GM19438 (cell line): ENCODE measurements around the gene ACAP1.

Source experiments
- ATAC-seq: cut with Tn5 transposase; IDR thresholded peaks from one replicate; pipeline ENCODE4 v1.9.1; 2021; ENCODE audit warnings: low read depth; ENCODE audit not compliant: unreplicated experiment

Gene ACAP1

DNA sequence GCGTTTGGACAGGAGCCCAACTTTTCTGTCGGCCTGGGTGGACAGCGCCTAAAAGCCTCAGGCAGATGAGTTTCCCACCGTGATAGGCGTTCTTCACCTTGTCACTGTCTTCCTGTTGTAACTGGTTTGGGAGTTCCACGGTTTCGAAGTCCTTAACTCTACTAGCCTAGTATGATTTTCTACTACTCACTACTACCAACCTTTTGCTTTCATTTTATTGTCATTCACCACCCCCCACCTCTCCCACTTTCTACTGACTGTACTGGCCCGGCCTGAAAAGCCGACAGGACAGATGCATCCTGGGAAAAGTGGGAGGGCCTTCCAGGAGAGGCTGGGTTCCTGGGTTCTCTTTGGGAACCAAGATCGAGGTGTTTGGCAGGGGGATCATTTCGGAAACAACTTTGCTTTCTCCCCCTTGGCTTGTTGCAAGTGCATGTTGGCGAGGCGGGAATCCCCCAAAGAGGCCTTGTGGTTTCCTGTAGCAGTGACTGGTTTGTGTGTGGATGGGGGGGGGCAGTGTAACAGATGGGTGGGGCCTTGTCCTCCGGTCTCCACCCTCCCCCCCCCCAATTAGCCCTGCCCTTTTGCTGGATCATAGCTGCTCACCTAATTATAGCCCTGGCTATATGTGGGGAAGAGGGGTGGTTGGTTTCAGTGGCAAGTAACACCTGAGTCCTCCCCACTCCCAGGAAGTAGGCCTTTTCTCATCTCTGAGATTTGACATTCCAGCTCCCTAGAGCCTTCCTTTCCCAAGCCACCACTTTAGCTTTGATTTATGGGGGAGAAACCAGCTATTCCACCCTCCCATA, 27.5 kb upstream of the ACAP1 start:
- ATAC-seq, result no peak

DNA sequence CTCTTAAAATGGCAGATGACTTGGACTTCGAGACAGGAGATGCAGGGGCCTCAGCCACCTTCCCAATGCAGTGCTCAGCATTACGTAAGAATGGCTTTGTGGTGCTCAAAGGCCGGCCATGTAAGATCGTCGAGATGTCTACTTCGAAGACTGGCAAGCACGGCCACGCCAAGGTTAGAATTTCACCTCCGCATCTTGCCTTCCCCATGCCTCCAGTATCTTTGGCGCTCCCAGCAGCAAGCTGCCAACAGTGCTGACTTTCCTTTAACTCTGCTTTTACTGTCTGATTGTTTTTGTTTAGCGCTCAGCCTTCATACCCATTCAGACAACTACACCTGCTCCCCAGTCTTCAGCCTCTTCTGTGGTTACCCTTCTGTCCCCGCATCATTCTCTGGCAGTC, 26.7 kb upstream of the ACAP1 start:
- no peak for ATAC-seq

DNA sequence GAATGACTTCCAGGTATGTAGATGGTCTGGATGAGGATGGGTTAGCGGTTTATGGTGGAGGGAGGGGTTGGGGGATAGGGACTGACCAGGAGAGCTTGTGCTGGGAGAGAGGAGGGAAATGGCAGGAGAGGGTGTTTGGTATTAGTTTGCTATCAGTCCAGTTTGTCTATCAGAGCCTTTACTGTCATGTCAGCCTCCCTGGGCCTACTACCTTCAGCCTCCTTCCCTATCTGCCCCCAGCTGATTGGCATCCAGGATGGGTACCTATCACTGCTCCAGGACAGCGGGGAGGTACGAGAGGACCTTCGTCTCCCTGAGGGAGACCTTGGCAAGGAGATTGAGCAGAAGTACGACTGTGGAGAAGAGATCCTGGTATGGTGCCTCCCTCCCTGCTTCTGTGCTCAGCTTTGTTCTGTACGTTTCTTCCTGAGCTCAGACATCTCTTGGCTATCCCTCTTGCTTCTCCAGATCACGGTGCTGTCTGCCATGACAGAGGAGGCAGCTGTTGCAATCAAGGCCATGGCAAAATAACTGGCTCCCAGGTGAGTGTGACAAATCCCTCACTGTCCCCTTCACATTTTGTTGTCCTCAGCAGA, 25.1 kb upstream of the ACAP1 start:
- no peak for ATAC-seq

DNA sequence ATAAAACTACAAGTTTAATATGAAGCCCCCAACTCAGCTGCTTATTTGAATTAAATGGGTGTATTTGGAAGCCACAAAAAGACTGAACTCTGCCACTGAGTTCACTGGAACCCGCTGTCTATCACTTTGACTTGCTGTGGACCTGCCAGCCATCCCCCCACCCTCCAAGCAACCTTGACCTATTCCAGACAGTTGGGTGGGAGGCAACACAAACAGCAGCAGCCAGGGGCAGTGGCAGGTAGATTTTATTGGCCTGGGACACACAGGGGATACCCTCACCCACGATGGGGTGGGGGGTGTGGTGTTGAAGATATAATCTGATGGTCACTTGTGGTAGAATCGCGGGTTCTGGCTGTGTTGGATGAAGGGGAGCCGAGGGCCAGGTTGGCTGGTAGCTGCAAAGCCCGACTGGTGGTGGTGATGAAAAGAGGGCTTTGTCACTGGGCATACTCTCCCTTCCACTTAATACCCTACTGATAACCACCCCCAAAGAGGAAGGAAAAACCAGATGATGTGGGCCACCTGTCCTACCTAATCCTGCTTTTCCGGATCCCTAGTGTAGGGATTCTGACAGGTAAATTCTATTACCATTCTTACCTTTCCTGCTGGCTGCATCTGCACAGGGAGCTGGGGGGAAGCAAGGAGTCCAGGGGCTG, 23.8 kb upstream of the ACAP1 start:
- ATAC-seq, result no peak

GRCh38 chr17:7313088-7313889, 23.0 kb upstream of the ACAP1 start:
- no peak for ATAC-seq

- ATAC-seq, result no peak
Observed at GRCh38 chr17:7313890-7314718, 22.2 kb upstream of the ACAP1 start.

- ATAC-seq, result peak; percentile 70
Observed at GRCh38 chr17:7314719-7315569, 21.4 kb upstream of the ACAP1 start, which contains the start of gene GPS2. TSS of gene GPS2 (minus strand) at chr17:7315360. CDS start at chr17:7315052, 308 bp downstream.

GRCh38 chr17:7315570-7316235, 20.6 kb upstream of the ACAP1 start:
- no peak for ATAC-seq

DNA sequence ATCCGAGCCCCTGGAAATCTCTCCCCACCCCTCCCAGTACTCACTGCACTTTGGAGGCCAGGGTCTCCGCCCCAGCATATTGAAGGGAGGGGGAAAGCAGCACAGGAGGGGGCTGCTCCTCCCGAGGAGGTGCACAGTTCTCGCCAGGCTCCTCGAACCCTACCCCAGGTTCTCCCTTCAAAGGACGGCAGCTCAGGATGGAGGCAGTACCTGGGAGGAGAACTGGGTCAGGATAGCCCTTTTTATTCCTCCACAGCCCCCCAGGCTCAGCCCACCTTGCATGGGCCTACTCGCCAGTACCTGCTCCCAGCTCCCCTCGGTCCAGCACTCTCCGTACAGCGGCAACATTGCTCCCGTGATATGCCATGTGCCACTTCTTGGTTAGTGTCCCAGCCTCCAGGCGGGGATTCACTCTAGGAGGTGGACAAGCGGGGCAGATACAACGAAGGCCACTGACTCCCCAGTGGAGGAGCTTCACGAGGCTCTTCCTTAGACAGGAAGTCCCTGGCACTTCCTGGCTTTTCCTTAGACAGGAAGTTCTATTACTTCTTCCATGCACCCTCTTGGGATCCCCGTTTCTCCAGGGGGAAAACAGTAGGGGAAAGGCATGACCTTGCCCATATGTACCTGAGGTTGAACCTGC, 19.0 kb upstream of the ACAP1 start:
- ATAC-seq, result no peak

DNA sequence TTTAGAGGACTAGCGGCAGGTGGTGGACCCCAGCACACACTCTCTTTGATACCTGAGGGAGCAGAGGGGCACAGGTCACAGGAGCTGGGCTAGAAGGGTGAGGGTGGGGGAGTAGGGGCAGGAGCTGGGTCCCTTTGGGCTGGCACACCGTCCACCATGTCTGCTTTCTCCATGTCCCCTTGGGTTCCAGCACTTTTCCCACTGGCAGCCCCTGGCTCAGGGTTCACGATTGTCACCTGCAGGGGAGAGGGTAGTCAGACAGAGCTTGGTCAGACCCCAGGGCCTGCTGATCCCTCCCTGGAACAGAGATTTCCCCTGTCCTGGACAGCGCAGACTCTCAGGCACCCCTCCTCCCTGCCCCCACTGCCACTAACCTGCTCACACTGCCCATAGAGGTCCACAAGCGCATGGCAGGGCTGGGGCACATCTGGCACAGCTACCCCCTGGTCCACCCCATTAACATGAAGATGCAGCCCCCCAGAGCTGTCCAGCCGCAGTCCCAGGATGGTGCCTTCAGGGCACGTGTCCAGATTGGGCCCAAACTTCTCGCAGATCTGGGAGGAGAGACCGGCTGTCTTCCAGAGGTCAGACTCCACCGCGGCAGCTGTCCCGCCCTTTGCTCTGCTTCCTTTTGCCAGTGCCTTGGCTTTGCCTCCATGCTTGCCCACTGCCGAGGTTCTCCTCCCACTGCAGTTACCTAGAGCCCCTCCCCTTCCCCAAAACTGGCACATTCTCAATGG, 18.0 kb upstream of the ACAP1 start:
- no peak for ATAC-seq

DNA sequence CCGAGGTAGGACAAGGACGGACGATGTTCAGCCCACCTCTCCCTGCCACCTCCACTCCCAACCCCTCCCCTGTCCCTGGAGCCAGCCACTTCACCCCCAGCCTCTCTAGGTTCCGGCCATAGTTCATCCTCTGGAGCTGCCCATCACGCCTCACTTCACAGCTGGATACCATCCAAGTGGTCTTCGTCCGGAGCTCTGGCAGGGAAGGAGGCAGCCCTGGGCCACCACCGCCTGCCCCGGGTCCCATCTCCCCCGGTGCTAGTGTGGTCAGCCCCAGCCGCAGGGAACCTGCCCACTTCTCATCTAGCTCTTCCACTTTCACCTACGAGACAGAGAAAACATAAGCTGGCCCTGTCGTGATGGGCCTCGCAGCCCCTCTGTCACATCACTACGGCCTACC, 14.9 kb upstream of the ACAP1 start:
- ATAC-seq, result no peak

DNA sequence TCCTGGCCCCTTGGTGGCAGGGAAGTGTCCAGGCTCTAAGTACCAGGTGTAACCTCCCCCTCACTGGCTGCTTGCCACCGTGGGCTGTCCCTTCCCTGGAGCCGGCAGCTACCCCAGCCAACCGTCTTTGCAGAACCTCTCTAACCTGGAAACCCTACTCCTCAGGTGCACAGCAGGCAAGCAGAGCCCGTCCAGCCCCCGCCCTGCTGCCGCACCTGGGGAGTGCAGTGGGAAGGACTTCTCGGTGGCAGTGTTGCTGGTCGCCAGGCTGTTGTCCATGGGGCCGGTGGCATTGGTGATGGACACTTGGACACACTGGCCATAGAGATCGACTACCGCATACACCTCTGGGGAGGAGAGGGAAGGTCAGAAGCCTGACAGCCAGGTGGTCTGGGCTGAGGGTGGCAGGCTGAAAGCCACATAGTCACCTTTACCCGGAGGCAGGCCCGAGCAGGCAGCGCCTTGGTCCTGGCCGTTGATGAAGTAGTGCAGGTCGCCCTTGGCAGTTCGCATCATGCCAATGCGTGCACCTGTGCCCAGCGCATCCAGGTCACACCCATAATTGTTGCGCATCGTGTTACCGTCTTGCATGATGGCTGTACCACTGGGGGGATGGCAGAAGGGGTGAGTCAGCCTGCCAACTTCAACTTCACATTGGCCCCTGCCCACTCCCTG, 13.7 kb upstream of the ACAP1 start:
- no peak for ATAC-seq

DNA sequence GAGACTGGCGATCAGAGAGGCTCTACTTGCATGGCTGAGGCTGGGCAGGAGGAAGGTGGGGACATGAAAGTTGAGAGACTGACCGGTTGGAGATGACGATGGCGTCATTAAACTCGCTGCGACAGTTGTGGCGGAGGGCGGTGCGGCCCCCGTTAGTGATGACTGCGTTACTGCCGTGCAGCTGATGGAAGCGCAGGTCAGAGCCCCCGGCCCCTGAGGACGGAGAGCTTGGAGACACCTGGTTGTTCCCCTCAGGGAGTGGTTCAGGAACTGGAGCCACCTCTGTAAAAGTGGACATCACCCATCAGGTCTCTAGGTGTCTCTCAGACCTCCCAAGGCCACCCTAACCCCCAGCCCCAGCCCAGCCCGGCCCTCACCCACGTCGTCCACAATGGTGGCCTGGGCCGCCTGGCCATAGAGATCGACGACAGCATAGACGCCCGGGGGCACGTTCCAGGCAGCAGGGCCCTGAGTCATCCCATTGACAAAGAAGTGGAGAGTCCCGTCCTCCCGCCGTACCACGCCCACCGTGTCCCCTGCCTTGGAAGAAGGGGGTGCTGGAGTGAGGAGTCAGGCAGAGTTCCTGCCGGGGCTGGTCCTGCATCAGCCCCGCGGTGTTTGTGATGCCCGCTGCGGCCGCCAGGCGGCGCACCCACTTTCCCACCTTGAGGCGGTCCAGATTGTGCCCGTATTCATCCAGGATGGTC, 12.4 kb upstream of the ACAP1 start:
- ATAC-seq, result no peak

- no peak for ATAC-seq
Observed at GRCh38 chr17:7324438-7324779, 11.9 kb upstream of the ACAP1 start.

DNA sequence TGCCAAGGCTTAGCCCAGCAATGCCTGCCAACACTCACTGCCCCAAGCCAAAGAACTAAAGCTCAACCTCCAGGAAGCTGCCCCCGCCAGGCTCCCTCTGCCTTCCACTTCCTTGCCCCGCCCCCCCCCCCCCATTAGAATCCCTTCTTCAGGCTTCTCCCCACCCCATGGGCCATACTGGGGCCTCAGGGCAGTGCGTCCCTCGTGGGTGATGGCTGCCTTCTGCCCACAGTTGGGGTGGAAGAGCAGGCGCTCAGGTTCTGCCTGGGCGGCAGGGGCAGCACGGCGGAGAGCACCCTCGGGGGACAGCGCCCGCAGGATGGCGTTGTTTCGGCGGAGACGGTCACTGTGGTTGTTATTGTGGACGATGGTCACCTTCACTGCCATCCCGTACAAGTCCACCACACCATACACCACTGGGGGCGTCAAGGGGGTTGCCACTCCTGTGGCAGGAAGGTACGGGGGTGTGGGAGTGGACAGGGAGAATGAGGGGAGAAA, 11.2 kb upstream of the ACAP1 start:
- ATAC-seq, result no peak

GRCh38 chr17:7326186-7326585, 10.1 kb upstream of the ACAP1 start:
- no peak for ATAC-seq
